Trophoblast cell (in vitro differentiated cells and primary cell): ENCODE results near the gene TXNDC12.

Experiments
- DNase-seq, 2 donors: peaks; one replicate each; pipeline ENCODE4 v3.0.0-alpha.2; 2016
- H2AFZ ChIP-seq: 2 replicates; pipeline ENCODE4 v1.6.1; 2013; ENCODE audit warnings: low read length, moderate library complexity, mild to moderate bottlenecking; ENCODE audit not compliant: insufficient read depth, poor library complexity
- H2AK5ac ChIP-seq: 2 replicates; pipeline ENCODE4 v1.6.1; 2013; ENCODE audit warnings: mild to moderate bottlenecking, low read length
- H2BK120ac ChIP-seq: 2 replicates; pipeline ENCODE4 v1.6.1; 2013; ENCODE audit warnings: low read length, mild to moderate bottlenecking, moderate library complexity; ENCODE audit not compliant: insufficient read depth, poor library complexity
- H2BK12ac ChIP-seq: 2 replicates; pipeline ENCODE4 v1.6.1; 2013; ENCODE audit warnings: mild to moderate bottlenecking, low read length, moderate library complexity
- H2BK5ac ChIP-seq: 2 replicates; pipeline ENCODE4 v1.6.1; 2013; ENCODE audit warnings: low read length, low read depth, moderate library complexity, mild to moderate bottlenecking; ENCODE audit not compliant: poor library complexity
- H3K14ac ChIP-seq: 2 replicates; pipeline ENCODE4 v1.6.1; 2013; ENCODE audit warnings: mild to moderate bottlenecking, low read length
- H3K18ac ChIP-seq: 2 replicates; pipeline ENCODE4 v1.6.1; 2013; ENCODE audit warnings: mild to moderate bottlenecking, low read length
- H3K23ac ChIP-seq: 2 replicates; pipeline ENCODE4 v1.6.1; 2013; ENCODE audit warnings: low read length
- H3K27ac ChIP-seq: 2 replicates; pipeline ENCODE4 v1.5.1; 2013; ENCODE audit warnings: low read depth, mild to moderate bottlenecking, inconsistent platforms, low read length, moderate library complexity
- H3K27me3 ChIP-seq: 2 replicates; pipeline ENCODE4 v1.6.1; 2013; ENCODE audit warnings: inconsistent platforms, mild to moderate bottlenecking, low read length, moderate library complexity; ENCODE audit not compliant: insufficient read depth
- H3K36me3 ChIP-seq, 2 experiments: 1 replicate in 1 of 2; 2 replicates in 1 of 2; pipeline ENCODE4 v1.6.1; 2013; ENCODE audit warnings: low read length in 2 of 2, mild to moderate bottlenecking in 2 of 2, moderate library complexity in 1 of 2; ENCODE audit not compliant: insufficient read depth in 2 of 2, control insufficient read depth in 1 of 2
- H3K4ac ChIP-seq: 2 replicates; pipeline ENCODE4 v1.6.1; 2013; ENCODE audit warnings: low read depth, mild to moderate bottlenecking, low read length, moderate library complexity
- H3K4me1 ChIP-seq, 2 experiments: 1 replicate in 1 of 2; 2 replicates in 1 of 2; pipeline ENCODE4 v1.6.1; 2013; ENCODE audit warnings: low read length in 2 of 2, mild to moderate bottlenecking in 2 of 2, moderate library complexity in 1 of 2; ENCODE audit not compliant: insufficient read depth in 2 of 2, control insufficient read depth in 1 of 2
- H3K4me2 ChIP-seq: 2 replicates; pipeline ENCODE4 v1.6.1; 2013; ENCODE audit warnings: inconsistent platforms, mild to moderate bottlenecking, low read length, moderate library complexity
- H3K4me3 ChIP-seq: 2 replicates; pipeline ENCODE4 v1.5.1; 2013; ENCODE audit warnings: mild to moderate bottlenecking, low read depth, low read length, inconsistent platforms
- H3K79me1 ChIP-seq: one replicate; pipeline ENCODE4 v1.6.1; 2013; ENCODE audit warnings: low read length
- H3K79me2 ChIP-seq: 2 replicates; pipeline ENCODE4 v1.6.1; 2013; ENCODE audit warnings: low read length, mild to moderate bottlenecking; ENCODE audit not compliant: control insufficient read depth, insufficient read depth, poor library complexity
- H3K9ac ChIP-seq: 2 replicates; pipeline ENCODE4 v1.6.1; 2013; ENCODE audit warnings: mild to moderate bottlenecking, low read length
- H3K9me3 ChIP-seq: 2 replicates; pipeline ENCODE4 v1.6.1; 2013; ENCODE audit warnings: low read depth, mild to moderate bottlenecking, control low read depth, inconsistent platforms, low read length; ENCODE audit not compliant: insufficient read depth
- H4K12ac ChIP-seq: 2 replicates; pipeline ENCODE4 v1.6.1; 2013; ENCODE audit warnings: low read depth, mild to moderate bottlenecking, low read length, moderate library complexity
- H4K8ac ChIP-seq: 2 replicates; pipeline ENCODE4 v1.6.1; 2013; ENCODE audit warnings: low read depth, mild to moderate bottlenecking, low read length, moderate library complexity
- H4K91ac ChIP-seq: one replicate; pipeline ENCODE4 v1.6.1; 2013; ENCODE audit warnings: low read depth, mild to moderate bottlenecking, low read length, moderate library complexity
- WGBS: extraction: QIAGEN DNeasy Blood & Tissue Kit; methylation state at CpG from one replicate; pipeline ENCODE4 v1.1.7; 2013; ENCODE audit warnings: missing lambda C conversion rate; ENCODE audit not compliant: insufficient read length, insufficient coverage; ENCODE audit errors: extremely low coverage; 5-methylcytosine and 5-hydroxymethylcytosine counted together

The TXNDC12 gene

DNA sequence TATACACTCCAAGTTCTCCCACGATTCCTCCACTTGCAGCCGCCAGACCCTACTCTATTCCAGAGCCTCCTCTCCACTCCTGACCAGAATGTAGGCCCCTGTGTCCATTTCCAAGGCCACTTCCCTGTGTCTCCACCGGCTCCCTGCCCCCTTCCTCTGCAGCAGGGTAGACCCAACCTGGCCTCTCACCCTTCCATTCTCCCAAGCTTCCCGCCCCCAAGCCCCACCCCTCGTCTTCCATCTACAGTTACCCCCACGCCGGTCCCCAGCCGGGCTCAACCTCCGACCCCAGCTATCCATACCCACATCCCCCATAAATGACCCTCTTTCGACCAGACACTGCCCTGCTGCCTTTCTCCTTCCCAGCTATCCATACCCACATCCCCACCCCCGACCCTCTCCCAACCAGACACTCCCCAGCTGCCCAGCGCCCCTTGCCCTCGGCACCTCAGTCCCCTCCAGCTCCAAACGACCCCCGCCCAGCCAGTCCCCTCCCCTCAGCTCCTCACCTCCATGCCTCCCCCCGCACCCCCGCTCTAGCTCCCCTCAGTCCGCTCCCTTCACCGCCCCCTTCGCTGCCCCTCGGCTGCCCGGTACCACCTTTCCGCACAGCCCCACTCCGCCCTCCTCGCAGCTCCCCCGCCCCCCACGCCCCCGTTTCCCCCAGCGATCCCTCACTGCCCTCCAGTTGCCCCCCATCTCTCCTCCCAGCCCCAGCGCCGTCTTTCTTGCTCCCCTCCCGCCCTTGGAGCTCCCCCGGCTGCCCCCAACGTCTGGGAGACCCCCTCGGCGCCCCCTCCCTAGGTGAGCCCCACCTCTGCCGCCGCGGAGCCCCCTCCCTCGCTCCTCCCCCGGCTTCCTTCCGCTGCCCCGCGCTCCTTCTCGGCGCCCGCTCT lies 65.2 kb downstream of the TXNDC12 start:
- no CpG with 5 or more reads among the region's 47 CpGs for WGBS

DNA sequence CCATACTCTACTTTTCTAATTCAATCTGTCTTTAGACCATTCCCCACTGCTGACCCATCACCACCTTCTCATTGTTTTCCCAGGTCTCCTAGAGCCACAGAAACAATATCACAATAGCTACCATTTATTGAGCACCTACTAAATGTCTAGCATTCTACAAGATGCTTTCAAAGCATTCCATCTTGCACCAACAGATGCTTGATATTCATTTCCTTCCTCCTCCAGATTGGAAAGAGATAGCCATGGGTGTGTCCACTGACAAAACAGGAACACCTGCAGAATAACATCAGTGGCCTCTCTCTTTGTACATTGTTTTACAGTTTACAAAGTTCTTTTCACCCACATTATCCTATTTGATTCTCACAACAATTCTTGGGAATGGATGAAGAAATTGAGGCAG lies 66.7 kb downstream of the TXNDC12 start:
- H4K8ac ChIP-seq = no peak overlapping the region
- H2AFZ ChIP-seq = no peak overlapping the region
- peaks cover 3 to 4% of the 10 kb centered on the region in 2 experiments for H3K4me1 ChIP-seq
- H3K9me3 ChIP-seq = no peaks in the 10 kb centered on the region
- H3K79me2 ChIP-seq = no peaks in the 10 kb centered on the region
- H3K18ac ChIP-seq = no peak overlapping the region
- no peak overlapping the region for H3K27ac ChIP-seq
- no peak overlapping the region for H2BK12ac ChIP-seq
- H2BK120ac ChIP-seq = no peak overlapping the region
- H4K91ac ChIP-seq = no peak overlapping the region
- H3K4ac ChIP-seq = no peak overlapping the region
- peak in 1 of 2 donors; percentile 69 for DNase-seq
- H2BK5ac ChIP-seq = no peak overlapping the region
- no peak overlapping the region for H4K12ac ChIP-seq
- H3K79me1 ChIP-seq = peaks cover 2% of the 10 kb centered on the region
- H3K4me3 ChIP-seq = no peak overlapping the region
- no peak overlapping the region for H2AK5ac ChIP-seq
- H3K23ac ChIP-seq = no peak overlapping the region
- H3K27me3 ChIP-seq = no peaks in the 10 kb centered on the region
- H3K36me3 ChIP-seq = no peaks in the 10 kb centered on the region
- H3K4me2 ChIP-seq = no peak overlapping the region
- H3K9ac ChIP-seq = no peak overlapping the region
- no peak overlapping the region for H3K14ac ChIP-seq

More for the DNA sequence above, 65.2 kb downstream of the TXNDC12 start:
- H2AFZ ChIP-seq = peak overlapping the region; percentile 94
- no peak for DNase-seq
- no peak overlapping the region for H3K9ac ChIP-seq
- peak overlapping the region; percentile 56 for H3K18ac ChIP-seq
- no peak overlapping the region for H3K27ac ChIP-seq
- H4K91ac ChIP-seq = peak overlapping the region; percentile 60
- H3K27me3 ChIP-seq = no peaks in the 10 kb centered on the region
- no peaks in the 10 kb centered on the region for H3K9me3 ChIP-seq
- peak overlapping the region; percentile 60 for H4K8ac ChIP-seq
- peaks cover 2% of the 10 kb centered on the region for H3K79me1 ChIP-seq
- H2AK5ac ChIP-seq = no peak overlapping the region
- H3K4me2 ChIP-seq = peak overlapping the region; percentile 85
- H3K4me1 ChIP-seq = peaks cover 3 to 4% of the 10 kb centered on the region in 2 experiments
- no peak overlapping the region for H4K12ac ChIP-seq
- H2BK5ac ChIP-seq = no peak overlapping the region
- H3K79me2 ChIP-seq = no peaks in the 10 kb centered on the region
- no peak overlapping the region for H3K23ac ChIP-seq
- H2BK120ac ChIP-seq = no peak overlapping the region
- H3K4me3 ChIP-seq = peak overlapping the region; percentile 77
- H3K14ac ChIP-seq = no peak overlapping the region
- no peak overlapping the region for H3K4ac ChIP-seq
- no peak overlapping the region for H2BK12ac ChIP-seq
- no peaks in the 10 kb centered on the region for H3K36me3 ChIP-seq

DNA sequence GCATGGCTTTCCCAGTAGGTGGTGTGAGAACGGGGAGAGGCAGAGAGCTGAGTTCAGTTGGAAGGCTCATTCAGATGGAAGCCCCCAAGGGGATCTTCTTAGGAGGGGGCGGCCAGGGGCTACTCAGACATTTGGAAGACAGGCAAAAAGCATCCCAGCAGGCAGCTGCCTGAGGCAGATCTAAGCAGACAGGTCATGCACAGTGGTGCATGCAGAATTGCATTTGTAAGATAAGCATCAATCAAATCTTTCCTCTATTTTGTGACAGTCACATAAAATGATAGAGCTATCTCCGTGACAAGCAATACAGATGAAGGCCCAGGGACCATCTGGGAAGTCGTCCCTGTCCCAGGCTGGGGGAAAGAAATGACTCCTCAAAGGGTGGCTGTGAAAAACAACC lies 68.3 kb downstream of the TXNDC12 start:
- no peak overlapping the region for H3K18ac ChIP-seq
- no peak overlapping the region for H2BK12ac ChIP-seq
- WGBS = no CpG with 5 or more reads among the region's 4 CpGs

DNA sequence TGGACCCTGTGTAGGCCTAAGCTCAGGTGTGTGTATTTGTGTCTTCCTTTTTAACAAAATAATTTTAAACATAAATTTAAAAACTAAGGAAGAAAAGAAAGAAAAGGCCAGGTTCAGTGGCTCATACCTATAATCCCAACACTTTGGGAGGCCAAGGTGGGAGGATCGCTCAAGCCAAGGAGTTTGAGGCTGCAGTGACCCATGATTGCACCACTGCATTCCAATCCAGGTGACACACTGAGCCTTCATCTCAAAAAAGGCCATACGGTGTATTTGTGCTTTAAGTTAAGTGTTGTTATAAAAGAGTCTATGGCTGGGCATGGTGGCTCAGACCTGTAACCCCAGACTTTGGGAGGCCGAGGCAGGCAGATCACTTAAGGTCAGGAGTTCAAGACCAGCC lies 72.8 kb downstream of the TXNDC12 start:
- no peaks in the 10 kb centered on the region for H3K79me2 ChIP-seq
- H4K8ac ChIP-seq = no peak overlapping the region
- H3K9ac ChIP-seq = no peak overlapping the region
- H3K9me3 ChIP-seq = no peaks in the 10 kb centered on the region
- no peak overlapping the region for H2BK120ac ChIP-seq
- no peak overlapping the region for H3K14ac ChIP-seq
- no peak overlapping the region for H2BK12ac ChIP-seq
- H3K4me1 ChIP-seq = no peaks in the 10 kb centered on the region
- no peak overlapping the region for H2BK5ac ChIP-seq
- no peak overlapping the region for H3K23ac ChIP-seq
- no peak overlapping the region for H3K4me3 ChIP-seq
- no peaks in the 10 kb centered on the region for H3K79me1 ChIP-seq
- H2AFZ ChIP-seq = no peak overlapping the region
- H4K91ac ChIP-seq = no peak overlapping the region
- no CpG with 5 or more reads among the region's 3 CpGs for WGBS
- H2AK5ac ChIP-seq = no peak overlapping the region
- peak; percentile 76 to 91 for DNase-seq
- H4K12ac ChIP-seq = no peak overlapping the region
- no peaks in the 10 kb centered on the region for H3K36me3 ChIP-seq
- no peak overlapping the region for H3K18ac ChIP-seq
- H3K4ac ChIP-seq = no peak overlapping the region
- H3K27me3 ChIP-seq = no peaks in the 10 kb centered on the region
- no peak overlapping the region for H3K27ac ChIP-seq
- no peak overlapping the region for H3K4me2 ChIP-seq

More for the DNA sequence above, 68.3 kb downstream of the TXNDC12 start:
- Histone ChIP-seq H2BK120ac (no peak overlapping the region), H2AK5ac (no peak overlapping the region), H3K4me1 (peaks cover 3 to 4% of the 10 kb centered on the region in 2 experiments), H3K79me2 (no peaks in the 10 kb centered on the region), H3K4ac (no peak overlapping the region), H3K23ac (no peak overlapping the region), H2BK5ac (no peak overlapping the region), H3K14ac (no peak overlapping the region), H2AFZ (no peak overlapping the region), H3K4me2 (no peak overlapping the region), H3K79me1 (peaks cover 2% of the 10 kb centered on the region), H3K4me3 (no peak overlapping the region), H4K91ac (no peak overlapping the region), H3K9me3 (no peaks in the 10 kb centered on the region), H3K27me3 (no peaks in the 10 kb centered on the region), H3K27ac (no peak overlapping the region), H4K12ac (no peak overlapping the region), H3K36me3 (no peaks in the 10 kb centered on the region), H4K8ac (no peak overlapping the region), H3K9ac (no peak overlapping the region)
- DNase-seq = no peak
